GM18861 (cell line): Measurements from ENCODE around the gene CDC73.
"Not testable (repeated sequence)": the region's sequence is repeated elsewhere in the genome, so short reads cannot be mapped to it uniquely, and the experiment has no call there.

Experiments used
- ATAC-seq: cut with Tn5 transposase; IDR thresholded peaks from one replicate; pipeline ENCODE4 v1.9.1; 2021; ENCODE audit not compliant: unreplicated experiment

Gene CDC73

GRCh38 chr1:193281894-193282293 is 160.1 kb downstream of the CDC73 start:
- ATAC-seq: no peak

GRCh38 chr1:193283016-193283415 is 161.2 kb downstream of the CDC73 start:
- ATAC-seq: no peak

GRCh38 chr1:193284219-193284618 is 162.4 kb downstream of the CDC73 start:
- ATAC-seq: no peak

GRCh38 chr1:193285641-193286040 is 163.8 kb downstream of the CDC73 start:
- no peak for ATAC-seq

- ATAC-seq: not testable (repeated sequence)
Observed at GRCh38 chr1:193288548-193289080, 166.8 kb downstream of the CDC73 start.

GRCh38 chr1:193293726-193294125 is 171.9 kb downstream of the CDC73 start:
- ATAC-seq: no peak

GRCh38 chr1:193299038-193299437 is 177.2 kb downstream of the CDC73 start:
- ATAC-seq: peak; percentile 42

GRCh38 chr1:193301746-193302145 is 179.9 kb downstream of the CDC73 start:
- no peak for ATAC-seq

- ATAC-seq: no peak
Observed at GRCh38 chr1:193303849-193304248, 182.0 kb downstream of the CDC73 start.
